NCI-H146 treated with DMSO at 0.1 percent for 48 hours (cell line): Measurements from ENCODE around the gene RABL2A.
"Not testable (repeated sequence)": the region's sequence is repeated elsewhere in the genome, so short reads cannot be mapped to it uniquely, and the experiment has no call there.

ENCODE experiments used
- DNase-seq: peaks from one replicate; lab custom pipeline; 2025; ENCODE audit not compliant: unreplicated experiment; lab: John Stamatoyannopoulos, UW

RABL2A gene

GRCh38 chr2:113626616-113627330, at the start of gene RABL2A:
TSS of gene RABL2A (plus strand) at chr2:113627266. CDS start at chr2:113628607, 1,341 bp downstream.
- not testable (repeated sequence) for DNase-seq

DNA sequence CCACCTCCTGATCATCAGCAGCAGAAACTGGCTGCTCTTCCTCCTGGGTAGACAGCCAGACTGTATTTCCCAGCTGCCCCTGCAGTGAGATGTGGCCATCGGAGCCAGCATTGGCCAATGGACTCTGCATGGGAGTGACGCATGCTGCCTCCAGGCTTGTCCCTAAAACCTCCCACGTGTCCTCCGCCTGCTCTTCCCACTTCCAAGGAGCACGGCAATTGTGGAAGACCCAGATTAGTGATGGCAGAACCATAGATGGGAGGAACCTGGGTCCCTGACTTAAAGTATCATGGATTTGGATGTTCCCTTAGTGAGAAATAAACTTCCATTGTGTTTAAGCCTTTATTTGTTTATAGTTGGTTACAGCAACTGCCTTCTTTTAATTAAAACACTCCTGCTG, 48.6 kb upstream of the RABL2A start:
- not testable (repeated sequence) for DNase-seq

GRCh38 chr2:113582473-113582872, 44.6 kb upstream of the RABL2A start:
- DNase-seq, result not testable (repeated sequence)

- not testable (repeated sequence) for DNase-seq
These were observed 43.4 kb upstream of the RABL2A start for GRCh38 chr2:113583521-113584225.

DNA sequence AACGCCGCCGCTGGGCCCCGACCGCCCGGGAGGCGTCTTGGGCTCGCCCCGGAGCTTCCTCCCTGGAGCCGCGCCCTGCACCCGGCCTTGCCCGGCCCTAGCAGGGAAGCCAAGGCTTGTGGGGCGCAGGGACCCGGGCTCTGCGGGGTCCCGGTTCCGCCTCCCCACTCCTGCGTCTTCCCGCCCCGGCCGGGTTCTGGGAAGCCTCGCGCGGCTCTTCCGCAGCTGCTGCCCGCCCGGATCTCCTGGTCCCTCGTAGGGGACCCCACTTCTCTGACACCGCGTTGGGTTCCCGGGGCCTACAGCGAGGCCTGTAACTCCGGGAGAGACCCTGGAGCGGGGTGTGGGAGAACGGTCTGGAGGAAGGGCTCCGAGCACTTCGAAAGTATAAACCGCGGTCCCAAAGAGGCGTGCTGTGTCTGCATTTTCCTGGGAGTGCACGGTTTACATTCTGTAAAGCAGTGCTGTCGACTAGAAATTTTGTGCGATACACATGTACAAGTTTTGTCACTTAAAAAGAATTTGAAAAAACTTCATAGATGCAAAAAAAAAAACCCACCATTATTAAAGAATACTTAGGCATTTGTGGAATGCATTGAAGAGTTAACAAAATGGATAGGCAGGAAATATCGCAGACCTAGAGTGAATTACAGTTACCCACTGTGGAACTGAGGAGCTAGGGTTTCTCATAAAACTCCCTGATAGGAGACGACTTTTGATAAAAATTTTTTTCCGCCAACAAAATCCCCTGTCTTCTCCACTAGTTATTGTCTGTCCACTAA, 42.6 kb upstream of the RABL2A start:
- DNase-seq, result not testable (repeated sequence)

DNA sequence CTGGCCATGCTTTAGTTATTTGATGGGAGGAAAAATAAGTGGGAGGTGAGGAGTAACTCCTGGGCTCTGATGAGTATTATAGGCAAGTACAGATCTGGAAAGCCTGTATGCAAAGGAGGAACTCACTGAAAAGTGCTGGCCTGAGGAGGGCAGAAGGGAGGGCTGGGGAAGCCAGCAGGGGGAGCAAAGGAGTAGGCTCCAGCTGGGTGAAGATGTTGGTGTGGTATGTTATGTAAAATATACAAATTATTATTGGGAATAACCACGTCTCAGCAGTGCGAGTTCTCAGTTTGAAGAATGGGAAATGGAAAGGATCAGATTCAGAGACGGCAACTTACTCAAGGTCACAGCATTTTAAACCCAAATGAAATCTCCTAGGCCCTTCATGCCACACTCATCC, 39.9 kb upstream of the RABL2A start:
- DNase-seq, result not testable (repeated sequence)

- not testable (repeated sequence) for DNase-seq
These were observed 37.5 kb upstream of the RABL2A start for GRCh38 chr2:113589591-113589990.

DNA sequence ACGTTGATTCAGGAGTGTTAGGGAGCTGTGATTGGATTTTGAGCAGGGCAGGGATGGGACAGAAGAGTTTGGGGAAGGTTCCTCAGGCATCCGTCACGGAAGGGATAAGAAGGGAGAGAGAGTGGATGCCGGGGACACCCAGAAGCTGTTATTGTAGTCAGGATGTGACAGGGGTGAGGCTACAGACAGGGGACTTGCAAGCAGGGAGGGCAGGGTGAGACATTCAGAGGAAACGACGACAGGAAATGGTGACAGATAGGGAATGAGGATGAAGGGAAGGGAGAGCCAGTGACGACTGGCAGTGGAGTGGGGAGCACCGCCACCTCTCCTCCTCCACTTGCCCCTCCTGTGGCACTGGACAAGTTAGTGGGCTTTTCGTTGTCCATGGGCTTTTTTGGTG, 35.1 kb upstream of the RABL2A start:
- DNase-seq, result not testable (repeated sequence)

- DNase-seq, result not testable (repeated sequence)
These were observed 33.8 kb upstream of the RABL2A start for GRCh38 chr2:113593280-113593679.

DNA sequence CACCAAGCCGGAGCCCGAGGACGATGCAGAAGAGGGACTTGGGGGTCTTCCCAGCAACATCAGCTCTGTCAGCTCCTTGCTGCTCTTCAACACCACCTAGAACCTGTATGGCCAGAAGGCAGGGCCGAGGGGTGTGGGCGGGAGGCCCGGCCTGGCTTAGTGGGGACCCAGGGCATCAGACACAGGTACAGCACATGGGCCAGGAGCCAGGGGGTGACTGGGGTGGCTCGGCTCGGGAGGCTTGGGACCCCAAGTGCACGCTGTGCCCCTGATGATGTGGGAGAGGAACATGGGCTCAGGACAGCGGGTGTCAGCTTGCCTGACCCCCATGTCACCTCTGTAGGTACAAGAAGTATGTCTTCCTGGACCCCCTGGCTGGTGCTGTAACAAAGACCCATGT, 31.3 kb upstream of the RABL2A start:
- not testable (repeated sequence) for DNase-seq

DNA sequence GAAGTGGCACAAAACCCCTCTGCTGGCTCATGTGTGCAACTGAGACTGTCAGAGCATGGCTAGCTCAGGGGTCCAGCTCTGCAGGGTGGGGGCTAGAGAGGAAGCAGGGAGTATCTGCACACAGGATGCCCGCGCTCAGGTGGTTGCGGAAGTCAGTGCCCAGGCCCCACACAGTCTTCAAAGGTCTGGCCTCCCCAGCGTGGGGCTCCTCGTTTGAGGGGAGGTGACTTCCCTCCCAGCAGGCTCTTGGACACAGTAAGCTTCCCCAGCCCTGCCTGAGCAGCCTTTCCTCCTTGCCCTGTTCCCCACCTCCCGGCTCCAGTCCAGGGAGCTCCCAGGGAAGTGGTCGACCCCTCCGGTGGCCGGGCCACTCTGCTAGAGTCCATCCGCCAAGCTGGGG, 29.9 kb upstream of the RABL2A start:
- DNase-seq, result not testable (repeated sequence)

DNA sequence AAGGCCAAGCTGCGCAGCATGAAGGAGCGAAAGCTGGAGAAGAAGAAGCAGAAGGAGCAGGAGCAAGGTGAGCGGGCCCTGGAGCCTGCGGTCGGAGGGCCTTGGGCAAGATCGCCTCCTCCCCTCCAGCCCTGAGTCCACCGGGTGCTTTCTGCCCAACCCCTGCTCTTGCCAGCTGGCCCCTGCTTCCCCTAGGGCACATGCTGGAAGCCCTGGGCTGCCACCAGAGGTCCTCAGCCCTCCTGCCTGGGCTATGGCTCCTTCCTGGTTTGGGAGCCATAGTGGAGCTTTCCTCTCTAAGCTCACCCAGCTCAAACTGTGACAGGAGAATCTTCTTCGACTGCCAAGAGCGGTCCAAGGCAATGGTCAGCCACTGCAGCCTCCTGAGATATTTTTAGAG, 29.5 kb upstream of the RABL2A start:
- DNase-seq, result not testable (repeated sequence)

DNA sequence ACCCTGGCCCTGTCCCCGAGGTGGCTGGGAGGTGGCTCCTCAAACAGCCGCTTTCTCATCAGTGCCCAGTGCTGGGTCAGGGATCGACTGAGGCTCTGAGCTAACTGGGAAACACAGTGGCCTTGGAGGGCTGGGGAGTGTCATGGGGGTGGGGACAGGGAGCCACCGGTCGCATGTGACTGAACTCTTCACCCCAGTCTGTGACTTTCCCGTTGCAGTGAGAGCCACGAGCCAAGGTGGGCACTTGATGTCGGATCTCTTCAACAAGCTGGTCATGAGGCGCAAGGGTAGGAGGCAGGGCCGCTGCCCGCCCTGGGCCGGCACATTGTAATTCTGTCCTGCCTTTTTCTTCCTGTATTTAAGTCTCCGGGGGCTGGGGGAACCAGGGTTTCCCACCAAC, 28.9 kb upstream of the RABL2A start:
- DNase-seq, result not testable (repeated sequence)

- not testable (repeated sequence) for DNase-seq
These were observed 28.3 kb upstream of the RABL2A start for GRCh38 chr2:113598738-113599137.

DNA sequence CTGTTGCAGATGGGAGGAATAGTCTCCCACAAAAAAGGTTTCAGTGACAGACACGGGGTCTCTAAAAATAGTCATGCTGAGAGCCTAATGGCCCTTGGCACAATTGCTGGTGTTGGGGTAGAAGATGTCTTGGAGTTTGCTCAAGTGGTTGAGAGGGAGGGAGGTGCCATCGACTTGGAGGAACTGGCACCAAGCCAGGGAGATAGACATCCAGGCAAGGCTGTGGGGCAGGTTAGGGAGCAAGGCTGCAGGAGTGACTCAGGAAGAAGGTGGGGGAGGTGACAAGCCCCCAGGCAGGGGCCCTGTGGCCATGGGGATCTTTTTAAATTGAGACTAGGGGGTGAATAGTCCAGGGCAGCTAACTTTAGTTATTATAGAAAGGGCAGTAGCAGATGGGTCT, 27.9 kb upstream of the RABL2A start:
- DNase-seq, result not testable (repeated sequence)

GRCh38 chr2:113602040-113602769, 24.9 kb upstream of the RABL2A start:
- DNase-seq, result not testable (repeated sequence)

DNA sequence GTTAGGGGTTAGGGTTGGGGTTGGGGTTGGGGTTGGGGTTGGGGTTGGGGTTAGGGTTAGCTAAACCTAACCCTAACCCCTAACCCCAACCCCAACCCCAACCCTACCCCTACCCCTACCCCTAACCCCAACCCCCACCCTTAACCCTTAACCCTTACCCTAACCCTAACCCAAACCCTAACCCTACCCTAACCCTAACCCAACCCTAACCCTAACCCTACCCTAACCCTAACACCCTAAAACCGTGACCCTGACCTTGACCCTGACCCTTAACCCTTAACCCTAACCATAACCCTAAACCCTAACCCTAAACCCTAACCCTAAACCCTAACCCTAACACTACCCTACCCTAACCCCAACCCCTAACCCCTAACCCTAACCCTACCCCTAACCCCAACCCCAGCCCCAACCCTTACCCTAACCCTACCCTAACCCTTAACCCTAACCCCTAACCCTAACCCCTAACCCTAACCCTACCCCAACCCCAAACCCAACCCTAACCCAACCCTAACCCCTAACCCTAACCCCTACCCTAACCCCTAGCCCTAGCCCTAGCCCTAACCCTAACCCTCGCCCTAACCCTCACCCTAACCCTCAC, 24.1 kb upstream of the RABL2A start:
- no peak for DNase-seq

DNA sequence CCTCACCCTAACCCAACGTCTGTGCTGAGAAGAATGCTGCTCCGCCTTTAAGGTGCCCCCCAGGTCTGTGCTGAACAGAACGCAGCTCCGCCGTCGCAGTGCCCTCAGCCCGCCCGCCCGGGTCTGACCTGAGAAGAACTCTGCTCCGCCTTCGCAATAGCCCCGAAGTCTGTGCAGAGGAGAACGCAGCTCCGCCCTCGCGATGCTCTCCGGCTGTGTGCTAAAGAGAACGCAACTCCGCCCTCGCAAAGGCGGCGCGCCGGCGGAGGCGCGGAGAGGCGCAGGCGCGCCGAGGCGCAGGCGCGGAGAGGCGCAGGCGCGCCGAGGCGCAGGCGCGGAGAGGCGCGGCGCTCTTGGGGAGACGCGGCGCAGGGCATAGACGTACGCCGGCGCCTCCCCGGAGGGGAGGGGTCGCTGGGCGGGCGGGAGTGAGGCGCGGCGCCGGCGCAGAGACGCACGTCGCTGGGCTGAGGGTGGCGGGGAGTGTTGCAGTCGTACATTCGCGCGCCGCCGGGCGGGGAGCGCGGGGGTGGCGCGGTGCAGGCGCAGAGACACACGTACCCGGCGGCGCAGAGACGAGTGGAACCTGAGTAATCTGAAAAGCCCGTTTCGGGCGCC, 23.5 kb upstream of the RABL2A start:
- DNase-seq, result not testable (repeated sequence)

- DNase-seq, result not testable (repeated sequence)
These were observed 23.0 kb upstream of the RABL2A start for GRCh38 chr2:113604085-113604477.

DNA sequence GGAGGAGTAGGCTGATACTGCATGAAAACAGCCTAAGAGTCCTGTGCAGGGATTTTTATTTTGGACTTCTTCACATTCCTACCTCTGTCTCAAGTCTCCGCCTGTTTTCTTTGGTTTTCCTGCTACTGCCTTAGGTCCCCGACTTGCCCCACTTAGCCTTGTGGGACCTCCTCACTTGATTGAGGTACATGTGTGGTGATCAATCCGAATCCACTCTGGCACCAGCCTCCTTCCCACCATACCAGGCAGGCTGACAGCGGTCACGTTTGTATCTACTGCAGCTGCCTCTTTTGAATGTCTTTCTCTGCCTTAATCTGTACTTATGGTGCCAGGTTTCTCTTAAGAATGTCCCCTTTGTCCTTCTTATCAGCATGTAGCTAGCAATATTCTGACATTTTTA, 22.4 kb upstream of the RABL2A start:
- not testable (repeated sequence) for DNase-seq
